ENCODE data around the gene LRRC25.
"Not testable (repeated sequence)": the region's sequence is repeated elsewhere in the genome, so short reads cannot be mapped to it uniquely, and the experiment has no call there.

Gene LRRC25

GRCh38 chr19:18373892-18374629 is 23.4 kb downstream of the LRRC25 start:
- DNase-seq = no peak

GRCh38 chr19:18373407-18373891 is 24.0 kb downstream of the LRRC25 start:
- DNase-seq = no peak

- DNase-seq = no peak
Observed at GRCh38 chr19:18368504-18369222, 28.8 kb downstream of the LRRC25 start.

GRCh38 chr19:18366021-18366435 is 31.4 kb downstream of the LRRC25 start:
- DNase-seq = no peak

- DNase-seq = no peak
Observed at GRCh38 chr19:18364826-18365528, 32.4 kb downstream of the LRRC25 start.

GRCh38 chr19:18364277-18364825 is 33.1 kb downstream of the LRRC25 start:
- not testable (repeated sequence) for DNase-seq

- DNase-seq = no peak
Observed at GRCh38 chr19:18363787-18364186, 33.6 kb downstream of the LRRC25 start.

- DNase-seq = no peak
Observed at GRCh38 chr19:18362934-18363542, 34.4 kb downstream of the LRRC25 start.

- DNase-seq = no peak
Observed at GRCh38 chr19:18361646-18362045, 35.8 kb downstream of the LRRC25 start.

GRCh38 chr19:18357041-18357440 is 40.4 kb downstream of the LRRC25 start:
- no peak for DNase-seq

GRCh38 chr19:18354743-18355142 is 42.7 kb downstream of the LRRC25 start:
- not testable (repeated sequence) for DNase-seq

- no peak for DNase-seq
Observed at GRCh38 chr19:18353378-18354005, 43.9 kb downstream of the LRRC25 start.

- no peak for DNase-seq
Observed at GRCh38 chr19:18351544-18351943, 45.9 kb downstream of the LRRC25 start.

GRCh38 chr19:18350490-18350889 is 46.9 kb downstream of the LRRC25 start:
- no peak for DNase-seq

GRCh38 chr19:18349524-18350128 is 47.8 kb downstream of the LRRC25 start:
- no peak for DNase-seq

- not testable (repeated sequence) for DNase-seq
Observed at GRCh38 chr19:18348818-18349339, 48.5 kb downstream of the LRRC25 start.

- DNase-seq = no peak
Observed at GRCh38 chr19:18348171-18348570, 49.3 kb downstream of the LRRC25 start.

- no peak for DNase-seq
Observed at GRCh38 chr19:18346091-18346490, 51.3 kb downstream of the LRRC25 start.

GRCh38 chr19:18345296-18345695 is 52.1 kb downstream of the LRRC25 start:
- no peak for DNase-seq

- no peak for DNase-seq
Observed at GRCh38 chr19:18344582-18344950, 52.9 kb downstream of the LRRC25 start.

- DNase-seq = no peak
Observed at GRCh38 chr19:18342090-18342632, 55.3 kb downstream of the LRRC25 start.

All from cortex of kidney (tissue), 1 donor.